Keratinocyte (primary cell): ENCODE data around the gene MAD1L1.

Source experiments
- CTCF ChIP-seq, 3 experiments: IDR thresholded peaks in 1 of 3; conservative IDR thresholded peaks in 1 of 3; optimal IDR thresholded peaks in 1 of 3; 2 replicates in 2 of 3; 3 replicates in 1 of 3; pipeline versions ENCODE3 to v1.5.1; 2011; ENCODE audit warnings: low read length in 3 of 3, mild to moderate bottlenecking in 3 of 3, moderate library complexity in 2 of 3, control low read depth in 1 of 3, inconsistent platforms in 1 of 3; ENCODE audit not compliant: insufficient read depth in 2 of 3; ENCODE audit errors: extremely low read depth in 1 of 3
- EZH2 ChIP-seq: IDR thresholded peaks from one replicate; pipeline ENCODE4 v1.6.1; 2012; ENCODE audit warnings: inconsistent platforms, mild to moderate bottlenecking, low read length, moderate library complexity

DNA sequence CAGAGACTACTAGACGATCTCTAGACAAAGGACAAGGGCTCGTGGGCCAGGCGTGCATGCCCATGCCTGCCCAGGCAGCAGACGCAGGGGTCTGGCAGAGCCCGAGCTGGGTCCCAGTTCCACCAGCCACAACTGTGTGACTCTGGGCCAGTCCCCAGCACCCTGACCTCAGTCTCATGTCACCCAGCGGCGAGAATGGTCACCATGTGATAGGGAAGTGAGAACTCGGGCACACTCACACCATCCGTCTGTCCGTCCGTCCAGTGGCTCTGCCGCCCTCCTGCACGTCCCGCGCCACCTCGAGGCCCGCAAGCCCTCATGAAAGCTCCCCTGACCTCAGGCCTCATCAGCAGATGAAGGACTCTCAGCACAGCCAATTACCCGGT is 282.7 kb downstream of the MAD1L1 start:
- TF ChIP-seq CTCF (optimal IDR thresholded peaks at IDR 0.05 in 1 of 3, IDR thresholded peaks at IDR 0.05 in 1 of 3, conservative IDR thresholded peaks at IDR 0.05 in 1 of 3; ENCODE audit: extremely low read depth in 1 of 3, insufficient read depth in 2 of 3, low read length in 3 of 3) (no peak), EZH2 (no peak)
